ENCODE data around the gene FBXW10B.

- no peak for TF ChIP-seq CTCF (IDR thresholded peaks at IDR 0.05)
- TF ChIP-seq ZFX (IDR thresholded peaks at IDR 0.05; ENCODE audit: borderline replicate concordance): no peak
These were observed 38.4 kb upstream of the FBXW10B start for GRCh38 chr17:15657868-15658267.

Measured in 22Rv1 (cell line).